H9 (cell line): ENCODE results near the gene NRXN3. TPM values are rescaled to one million over a fixed set of nuclear protein-coding genes. Genes with fewer than 3 reads are reported as not detected.

Source experiments
- DNase-seq: peaks from one replicate; pipeline ENCODE4 v3.0.0-alpha.2; 2017
- H2AFZ ChIP-seq: one replicate; pipeline ENCODE4 v1.6.1; 2013; ENCODE audit warnings: mild to moderate bottlenecking, low read length, control low read depth, moderate library complexity
- H2AK5ac ChIP-seq: 2 replicates; pipeline ENCODE4 v1.6.1; 2013; ENCODE audit warnings: low read length, control low read depth, mixed read lengths; ENCODE audit not compliant: insufficient read length
- H2BK120ac ChIP-seq: one replicate; pipeline ENCODE4 v1.6.1; 2013; ENCODE audit warnings: low read depth, mild to moderate bottlenecking, low read length, control low read depth, inconsistent platforms; ENCODE audit not compliant: poor library complexity, severe bottlenecking
- H2BK12ac ChIP-seq: 2 replicates; pipeline ENCODE4 v1.6.1; 2013; ENCODE audit warnings: low read length, control low read depth, mixed read lengths, low read depth; ENCODE audit not compliant: insufficient read length
- H2BK15ac ChIP-seq: 2 replicates; pipeline ENCODE4 v1.6.1; 2013; ENCODE audit warnings: low read depth, low read length, control low read depth
- H2BK20ac ChIP-seq: one replicate; pipeline ENCODE4 v1.6.1; 2013; ENCODE audit warnings: low read depth, mild to moderate bottlenecking, low read length, control low read depth, inconsistent platforms; ENCODE audit not compliant: poor library complexity, severe bottlenecking
- H2BK5ac ChIP-seq: 2 replicates; pipeline ENCODE4 v1.6.1; 2013; ENCODE audit warnings: low read length, control low read depth, mixed read lengths; ENCODE audit not compliant: insufficient read length
- H3K14ac ChIP-seq: 2 replicates; pipeline ENCODE4 v1.6.1; 2013; ENCODE audit warnings: low read length, control low read depth; ENCODE audit not compliant: insufficient read depth
- H3K18ac ChIP-seq: 2 replicates; pipeline ENCODE4 v1.6.1; 2013; ENCODE audit warnings: low read depth, mild to moderate bottlenecking, mixed read lengths, low read length, control low read depth; ENCODE audit not compliant: insufficient read length
- H3K23ac ChIP-seq: 2 replicates; pipeline ENCODE4 v1.6.1; 2013; ENCODE audit warnings: low read length, control low read depth, mixed read lengths, low read depth; ENCODE audit not compliant: insufficient read length
- H3K23me2 ChIP-seq: 2 replicates; pipeline ENCODE4 v1.6.1; 2013; ENCODE audit warnings: low read depth, mild to moderate bottlenecking, mixed read lengths, low read length, control low read depth; ENCODE audit not compliant: insufficient read length, poor library complexity, severe bottlenecking
- H3K27ac ChIP-seq: 2 replicates; pipeline ENCODE4 v1.5.1; 2013; ENCODE audit warnings: low read length, control low read depth, mixed read lengths, low read depth; ENCODE audit not compliant: insufficient read length
- H3K27me3 ChIP-seq: 2 replicates; pipeline ENCODE4 v1.6.1; 2013; ENCODE audit warnings: low read length, control low read depth, inconsistent platforms; ENCODE audit not compliant: insufficient read depth
- H3K4ac ChIP-seq: 2 replicates; pipeline ENCODE4 v1.6.1; 2013; ENCODE audit warnings: low read depth, mild to moderate bottlenecking, control low read depth, inconsistent platforms, low read length, moderate library complexity
- H3K4me1 ChIP-seq: 2 replicates; pipeline ENCODE4 v1.6.1; 2013; ENCODE audit warnings: low read length, control low read depth, inconsistent platforms; ENCODE audit not compliant: insufficient read depth
- H3K4me2 ChIP-seq: 2 replicates; pipeline ENCODE4 v1.6.1; 2013; ENCODE audit warnings: low read length, control low read depth, mixed read lengths; ENCODE audit not compliant: insufficient read length, insufficient read depth
- H3K56ac ChIP-seq: 2 replicates; pipeline ENCODE4 v1.6.1; 2013; ENCODE audit warnings: low read depth, mild to moderate bottlenecking, mixed read lengths, low read length, control low read depth; ENCODE audit not compliant: insufficient read length
- H3K79me1 ChIP-seq: 2 replicates; pipeline ENCODE4 v1.6.1; 2013; ENCODE audit warnings: low read depth, mild to moderate bottlenecking, moderate library complexity, low read length, control low read depth, inconsistent platforms; ENCODE audit not compliant: insufficient read depth, poor library complexity, severe bottlenecking
- H3K79me2 ChIP-seq: 2 replicates; pipeline ENCODE4 v1.6.1; 2013; ENCODE audit warnings: low read length, control low read depth, inconsistent platforms; ENCODE audit not compliant: insufficient read depth
- H3K9ac ChIP-seq: 2 replicates; pipeline ENCODE4 v1.6.1; 2013; ENCODE audit warnings: low read length, control low read depth, mixed read lengths; ENCODE audit not compliant: insufficient read length; ENCODE audit errors: extremely low read depth
- H3K9me3 ChIP-seq: one replicate; pipeline ENCODE4 v1.6.1; 2013; ENCODE audit warnings: low read depth, low read length, inconsistent platforms; ENCODE audit not compliant: control insufficient read depth
- H3T11ph ChIP-seq: one replicate; pipeline ENCODE4 v1.6.1; 2013; ENCODE audit warnings: mild to moderate bottlenecking, low read length, control low read depth, inconsistent platforms
- H4K20me1 ChIP-seq: one replicate; pipeline ENCODE4 v1.6.1; 2013; ENCODE audit not compliant: control insufficient read depth, insufficient read length, insufficient read depth
- H4K5ac ChIP-seq: 2 replicates; pipeline ENCODE4 v1.6.1; 2013; ENCODE audit warnings: low read depth, mild to moderate bottlenecking, mixed read lengths, low read length, control low read depth; ENCODE audit not compliant: insufficient read length
- H4K8ac ChIP-seq: replicated peaks from 2 replicates; pipeline ENCODE4 v1.6.1; 2013; ENCODE audit warnings: low read length, control low read depth, mixed read lengths, low read depth; ENCODE audit not compliant: insufficient read length
- H4K91ac ChIP-seq: 2 replicates; pipeline ENCODE4 v1.6.1; 2013; ENCODE audit warnings: low read depth, mild to moderate bottlenecking, moderate library complexity, mixed read lengths, low read length, control low read depth; ENCODE audit not compliant: insufficient read length
- H3K27ac Mint-ChIP-seq, 3 experiments: 2 replicates in 2 of 3; 3 replicates in 1 of 3; pipeline ENCODE4 v1.8.0; 2020 to 2021; ENCODE audit warnings: mixed read lengths in 3 of 3, mild to moderate bottlenecking in 1 of 3, moderate library complexity in 1 of 3
- H3K27me3 Mint-ChIP-seq: 2 replicates; pipeline ENCODE4 v1.8.0; 2021; ENCODE audit warnings: low read depth, mild to moderate bottlenecking, moderate library complexity, mixed read lengths
- H3K36me3 Mint-ChIP-seq, 3 experiments: 2 replicates in 2 of 3; 3 replicates in 1 of 3; pipeline ENCODE4 v1.8.0; 2020 to 2021; ENCODE audit warnings: low read depth in 3 of 3, mixed read lengths in 3 of 3; ENCODE audit not compliant: insufficient read depth in 1 of 3
- H3K4me1 Mint-ChIP-seq, 2 experiments: 2 replicates each; pipeline ENCODE4 v1.8.0; 2020; ENCODE audit warnings: mixed read lengths in 2 of 2
- H3K4me3 Mint-ChIP-seq, 2 experiments: 2 replicates in 1 of 2; 3 replicates in 1 of 2; pipeline ENCODE4 v1.8.0; 2020 to 2021; ENCODE audit warnings: mild to moderate bottlenecking in 2 of 2, mixed read lengths in 2 of 2, moderate library complexity in 1 of 2
- H3K9me3 Mint-ChIP-seq, 2 experiments: 2 replicates in 1 of 2; 3 replicates in 1 of 2; pipeline ENCODE4 v1.8.0; 2020; ENCODE audit warnings: mild to moderate bottlenecking in 2 of 2, mixed read lengths in 2 of 2, moderate library complexity in 1 of 2
- WGBS: extraction: QIAGEN DNeasy Blood & Tissue Kit; methylation state at CpG from one replicate; pipeline ENCODE4 v1.1.7; 2013; ENCODE audit warnings: missing lambda C conversion rate, low lambda C conversion rate, mixed read lengths; ENCODE audit not compliant: insufficient read length; ENCODE audit errors: extremely low coverage; 5-methylcytosine and 5-hydroxymethylcytosine counted together
- total RNA-seq: library from RNA; stranded (reverse); gene quantifications from 2 replicates; pipeline ENCODE4 v1.2.1, GENCODE V29; 2021
- TF ChIP-seq, protein P1 (sequence below): fragments of 200-600 bp; sonication (generic); conservative IDR thresholded peaks from 3 replicates; pipeline ENCODE4 v1.8.0; 2021; ENCODE audit warnings: antibody characterized with exemption, mild to moderate bottlenecking

Gene NRXN3
- total RNA-seq, 1 experiment from 2014 or later: 1.8 TPM

DNA sequence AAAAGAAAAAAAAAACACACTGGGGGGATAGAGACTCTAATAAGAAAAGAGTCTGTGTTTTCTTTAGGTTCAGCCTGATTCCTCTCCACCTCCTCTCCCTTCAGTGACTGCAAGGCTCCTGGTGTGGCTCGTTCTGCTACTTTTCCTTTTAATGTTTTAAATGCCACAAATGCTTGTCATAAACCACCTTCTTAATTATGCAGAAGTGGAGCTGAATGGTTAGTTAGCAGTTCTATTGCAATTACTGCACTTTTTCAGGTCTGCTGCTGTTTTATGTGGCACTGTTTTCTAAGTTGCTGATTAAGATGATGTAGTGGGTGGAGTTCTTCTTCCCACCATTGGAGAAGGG, 1163.0 kb downstream of the NRXN3 start:
- no peak overlapping the region for H3K14ac ChIP-seq
- no peak overlapping the region for H4K91ac ChIP-seq
- no peaks in the 10 kb centered on the region for H3K9me3 ChIP-seq
- H4K8ac ChIP-seq: no peak overlapping the region
- H3K27ac Mint-ChIP-seq: peak overlapping the region in 2 of 3 experiments; percentile 38 to 42; a peak in 4 of 7 replicates
- H3K23me2 ChIP-seq: no peaks in the 10 kb centered on the region
- no peak for DNase-seq
- H3K27me3 Mint-ChIP-seq: no peaks in the 10 kb centered on the region; the same call in 1 of the 2 replicates
- no peaks in the 10 kb centered on the region for H4K20me1 ChIP-seq
- no peak overlapping the region for H2BK120ac ChIP-seq
- H3K27ac ChIP-seq: no peak overlapping the region
- no peak overlapping the region for H2BK5ac ChIP-seq
- H3K18ac ChIP-seq: no peak overlapping the region
- H2AFZ ChIP-seq: no peak overlapping the region
- H2BK12ac ChIP-seq: no peak overlapping the region
- no peaks in the 10 kb centered on the region for H3K27me3 ChIP-seq
- H3K4me1 ChIP-seq: peaks cover 8% of the 10 kb centered on the region; the same call in 1 of the 2 replicates
- peak overlapping the region; percentile 51 for H3K4me2 ChIP-seq
- peaks cover 27 to 35% of the 10 kb centered on the region in 2 experiments for H3K4me1 Mint-ChIP-seq
- no peak overlapping the region for H2BK15ac ChIP-seq
- H3K4ac ChIP-seq: no peak overlapping the region
- TF ChIP-seq, protein P1, sequence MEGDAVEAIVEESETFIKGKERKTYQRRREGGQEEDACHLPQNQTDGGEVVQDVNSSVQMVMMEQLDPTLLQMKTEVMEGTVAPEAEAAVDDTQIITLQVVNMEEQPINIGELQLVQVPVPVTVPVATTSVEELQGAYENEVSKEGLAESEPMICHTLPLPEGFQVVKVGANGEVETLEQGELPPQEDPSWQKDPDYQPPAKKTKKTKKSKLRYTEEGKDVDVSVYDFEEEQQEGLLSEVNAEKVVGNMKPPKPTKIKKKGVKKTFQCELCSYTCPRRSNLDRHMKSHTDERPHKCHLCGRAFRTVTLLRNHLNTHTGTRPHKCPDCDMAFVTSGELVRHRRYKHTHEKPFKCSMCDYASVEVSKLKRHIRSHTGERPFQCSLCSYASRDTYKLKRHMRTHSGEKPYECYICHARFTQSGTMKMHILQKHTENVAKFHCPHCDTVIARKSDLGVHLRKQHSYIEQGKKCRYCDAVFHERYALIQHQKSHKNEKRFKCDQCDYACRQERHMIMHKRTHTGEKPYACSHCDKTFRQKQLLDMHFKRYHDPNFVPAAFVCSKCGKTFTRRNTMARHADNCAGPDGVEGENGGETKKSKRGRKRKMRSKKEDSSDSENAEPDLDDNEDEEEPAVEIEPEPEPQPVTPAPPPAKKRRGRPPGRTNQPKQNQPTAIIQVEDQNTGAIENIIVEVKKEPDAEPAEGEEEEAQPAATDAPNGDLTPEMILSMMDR: no peak
- no peak overlapping the region for H3K56ac ChIP-seq
- no peak overlapping the region for H2BK20ac ChIP-seq
- no CpG with 5 or more reads among the region's 1 CpG for WGBS
- H4K5ac ChIP-seq: no peak overlapping the region
- no peak overlapping the region for H3T11ph ChIP-seq
- no peaks in the 10 kb centered on the region for H3K9me3 Mint-ChIP-seq
- H3K23ac ChIP-seq: no peak overlapping the region
- H3K79me2 ChIP-seq: no peaks in the 10 kb centered on the region
- H3K4me3 Mint-ChIP-seq: peak overlapping the region; percentile 4 to 60; a peak in 4 of 5 replicates
- no peak overlapping the region for H3K9ac ChIP-seq
- no peaks in the 10 kb centered on the region for H3K79me1 ChIP-seq
- no peak overlapping the region for H2AK5ac ChIP-seq
- no peaks in the 10 kb centered on the region for H3K36me3 Mint-ChIP-seq
